Measurements from ENCODE around the gene PROX2.

DNA sequence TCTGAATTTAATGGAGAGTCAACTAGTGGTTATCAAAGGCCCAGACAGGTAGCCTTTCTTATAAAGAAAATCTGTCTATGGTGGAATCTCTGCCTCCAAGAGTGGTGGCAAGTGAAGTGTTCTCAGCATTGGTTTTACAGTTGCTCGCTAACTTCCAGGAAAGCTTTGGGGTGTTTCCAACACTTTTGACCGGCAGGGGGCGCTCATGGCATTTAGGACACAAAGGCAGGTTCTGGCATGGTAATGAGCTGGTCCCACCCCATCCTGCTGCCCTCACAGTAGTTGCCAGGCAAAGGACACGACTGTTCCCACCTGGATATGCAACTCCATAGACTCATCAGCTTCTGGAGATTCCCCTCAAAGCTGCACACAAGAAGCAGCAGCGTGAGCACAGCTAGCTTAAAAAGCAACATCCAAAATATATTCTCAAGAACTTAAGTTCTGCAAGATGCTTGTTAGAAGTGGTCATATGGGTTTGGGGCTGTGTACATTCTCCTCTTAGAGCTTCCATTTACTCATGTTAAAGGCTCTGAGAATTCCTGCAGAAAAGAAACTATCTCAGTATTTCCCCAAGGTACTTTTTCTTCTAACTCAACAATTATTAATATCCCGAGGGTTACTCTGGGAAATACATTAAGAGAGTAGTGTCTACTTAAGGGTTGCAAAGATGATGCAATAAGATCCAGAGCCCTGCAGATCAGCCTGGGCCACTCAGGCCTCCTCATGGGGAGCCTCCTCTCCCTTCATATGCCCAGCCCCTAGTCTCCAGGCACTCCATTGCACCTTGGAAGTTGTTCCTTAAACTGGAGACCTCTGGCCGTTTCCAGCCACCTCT is 14.8 kb downstream of the PROX2 start:
- TF ChIP-seq, protein P1, sequence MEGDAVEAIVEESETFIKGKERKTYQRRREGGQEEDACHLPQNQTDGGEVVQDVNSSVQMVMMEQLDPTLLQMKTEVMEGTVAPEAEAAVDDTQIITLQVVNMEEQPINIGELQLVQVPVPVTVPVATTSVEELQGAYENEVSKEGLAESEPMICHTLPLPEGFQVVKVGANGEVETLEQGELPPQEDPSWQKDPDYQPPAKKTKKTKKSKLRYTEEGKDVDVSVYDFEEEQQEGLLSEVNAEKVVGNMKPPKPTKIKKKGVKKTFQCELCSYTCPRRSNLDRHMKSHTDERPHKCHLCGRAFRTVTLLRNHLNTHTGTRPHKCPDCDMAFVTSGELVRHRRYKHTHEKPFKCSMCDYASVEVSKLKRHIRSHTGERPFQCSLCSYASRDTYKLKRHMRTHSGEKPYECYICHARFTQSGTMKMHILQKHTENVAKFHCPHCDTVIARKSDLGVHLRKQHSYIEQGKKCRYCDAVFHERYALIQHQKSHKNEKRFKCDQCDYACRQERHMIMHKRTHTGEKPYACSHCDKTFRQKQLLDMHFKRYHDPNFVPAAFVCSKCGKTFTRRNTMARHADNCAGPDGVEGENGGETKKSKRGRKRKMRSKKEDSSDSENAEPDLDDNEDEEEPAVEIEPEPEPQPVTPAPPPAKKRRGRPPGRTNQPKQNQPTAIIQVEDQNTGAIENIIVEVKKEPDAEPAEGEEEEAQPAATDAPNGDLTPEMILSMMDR (IDR thresholded peaks at IDR 0.05) = peak; percentile 80 to 98 (median 90)
- no peak for TF ChIP-seq POLR2A (IDR thresholded peaks at IDR 0.05)

Data from heart left ventricle (tissue), 13 donors.